HUDEP-2 (cell line): Measurements from ENCODE around the gene ATXN7L3.
"Not testable (repeated sequence)": the region's sequence is repeated elsewhere in the genome, so short reads cannot be mapped to it uniquely, and the experiment has no call there.

Experiments
- DNase-seq, 76 experiments: peaks; one replicate each; lab custom pipeline; 2025; ENCODE audit not compliant: unreplicated experiment in 76 of 76; lab: John Stamatoyannopoulos, UW

Gene ATXN7L3

GRCh38 chr17:44177640-44178039 is 22.0 kb downstream of the ATXN7L3 start:
- no peak for DNase-seq

GRCh38 chr17:44176671-44177501 is 22.8 kb downstream of the ATXN7L3 start:
- DNase-seq: no peak

- DNase-seq: no peak
Measured at GRCh38 chr17:44176257-44176656, 23.4 kb downstream of the ATXN7L3 start.

- no peak for DNase-seq
Measured at GRCh38 chr17:44174427-44174826, 25.3 kb downstream of the ATXN7L3 start.

- DNase-seq: no peak
Measured at GRCh38 chr17:44171931-44172455, 27.7 kb downstream of the ATXN7L3 start.

GRCh38 chr17:44170499-44171201 is 29.0 kb downstream of the ATXN7L3 start, which contains the start of gene ASB16:
TSS of gene ASB16 (plus strand) at chr17:44170704. CDS start at chr17:44170790, 86 bp downstream.
- no peak for DNase-seq

GRCh38 chr17:44170135-44170498 is 29.6 kb downstream of the ATXN7L3 start:
- no peak for DNase-seq

GRCh38 chr17:44167181-44167861 is 32.4 kb downstream of the ATXN7L3 start:
- DNase-seq: no peak

GRCh38 chr17:44164476-44164875 is 35.2 kb downstream of the ATXN7L3 start:
- DNase-seq: no peak

GRCh38 chr17:44159519-44160210 is 40.0 kb downstream of the ATXN7L3 start:
- DNase-seq: peak in 74 of 76 experiments; percentile 29 to 90 (median 68)

- DNase-seq: no peak
Measured at GRCh38 chr17:44155488-44155887, 44.2 kb downstream of the ATXN7L3 start.

- DNase-seq: no peak
Measured at GRCh38 chr17:44152875-44153274, 46.8 kb downstream of the ATXN7L3 start.

- DNase-seq: no peak
Measured at GRCh38 chr17:44149750-44150329, 49.8 kb downstream of the ATXN7L3 start.

- not testable (repeated sequence) for DNase-seq
Measured at GRCh38 chr17:44149066-44149465, 50.6 kb downstream of the ATXN7L3 start.

- DNase-seq: no peak
Measured at GRCh38 chr17:44147812-44148211, 51.9 kb downstream of the ATXN7L3 start.

GRCh38 chr17:44146375-44147346 is 53.0 kb downstream of the ATXN7L3 start:
- DNase-seq: no peak

GRCh38 chr17:44144966-44145739 is 54.5 kb downstream of the ATXN7L3 start:
- peak in 20 of 76 experiments; percentile 2 to 30 (median 18) for DNase-seq

GRCh38 chr17:44143921-44144320 is 55.8 kb downstream of the ATXN7L3 start:
- DNase-seq: not testable (repeated sequence)
